Heart right ventricle (tissue), 16 donors: Measurements from ENCODE around the gene TARS1. TPM values are rescaled to one million over a fixed set of nuclear protein-coding genes. Genes with fewer than 3 reads are reported as not detected.
A peak's percentile ranks its signal among the peaks of the same experiment; 100 is the strongest.

ENCODE experiments used
- ATAC-seq, 8 donors: fragments of 200-7000 bp; cut with Tn5 transposase; one replicate each; pipeline ENCODE4 v1.9.1; 2020; ENCODE audit warnings: mild to moderate bottlenecking in 8 of 8, moderate library complexity in 8 of 8, moderate number of reproducible peaks in 1 of 8
- DNase-seq, 2 donors: peaks; one replicate each; pipeline ENCODE4 v3.0.0-alpha.2; 2020
- H3K27ac ChIP-seq, 10 donors: fragments of 200-600 bp; sonication (generic) in 2 of 10; one replicate each; pipeline versions ENCODE4 v1.5.0 to v1.8.0; 2020 to 2022; ENCODE audit warnings: mild to moderate bottlenecking in 3 of 10
- H3K27me3 ChIP-seq, 7 donors: fragments of 200-600 bp; one replicate each; pipeline ENCODE4 v1.8.0; 2021 to 2022; ENCODE audit warnings: mild to moderate bottlenecking in 2 of 7
- H3K36me3 ChIP-seq, 9 donors: fragments of 200-600 bp; sonication (generic) in 1 of 9; one replicate each; pipeline versions ENCODE4 v1.5.0 to v1.8.0; 2020 to 2022; ENCODE audit warnings: mild to moderate bottlenecking in 2 of 9
- H3K4me1 ChIP-seq, 9 donors: fragments of 200-600 bp; sonication (generic) in 1 of 9; one replicate each; pipeline versions ENCODE4 v1.5.0 to v1.8.0; 2020 to 2022; ENCODE audit warnings: mild to moderate bottlenecking in 4 of 9
- H3K4me3 ChIP-seq, 10 donors: fragments of 200-600 bp; sonication (generic) in 2 of 10; one replicate each; pipeline versions ENCODE4 v1.5.0 to v1.8.0; 2020 to 2022; ENCODE audit warnings: mild to moderate bottlenecking in 7 of 10, moderate library complexity in 2 of 10
- H3K9me3 ChIP-seq, 11 donors: fragments of 200-600 bp in 10 of 11; sonication (generic) in 2 of 11; one replicate each; pipeline versions ENCODE4 v1.5.0 to v1.8.0; 2013 to 2022; ENCODE audit warnings: mild to moderate bottlenecking in 2 of 11, control low read depth in 1 of 11, moderate library complexity in 1 of 11
- CTCF ChIP-seq, 9 donors: fragments of 200-600 bp; sonication (generic) in 2 of 9; IDR thresholded peaks; one replicate each; pipeline versions ENCODE4 v1.5.0 to v1.8.0; 2021 to 2022; ENCODE audit warnings: antibody characterized with exemption in 9 of 9, mild to moderate bottlenecking in 5 of 9, moderate library complexity in 1 of 9
- WGBS, 2 donors: extraction: QIAGEN DNeasy Blood & Tissue Kit; methylation state at CpG; one replicate each; pipeline ENCODE4 v1.1.7; 2013; ENCODE audit warnings: inconsistent platforms in 1 of 2; 5-methylcytosine and 5-hydroxymethylcytosine counted together
- intact Hi-C, 10 donors: fragments of 100-400 bp; cut with DNase I; formaldehyde crosslinking; loops; one replicate each; pipeline versions ENCODE4 v1.11.1 to v1.14.2; 2022
- polyA plus RNA-seq, 2 donors: library from polyadenylated mRNA; stranded (reverse); fragments of 200-250 nt; gene quantifications; one replicate each; pipeline ENCODE4 v1.2.3, GENCODE V29; 2013
- total RNA-seq, 10 donors: library from RNA; stranded (reverse); fragmentation: NEBNext Ultra II Directional in 3 of 10; extraction: Animal tissue kit (Norgen Biotek cat#: 25700) in 3 of 10; gene quantifications; one replicate each; pipeline versions ENCODE4 v1.2.1 to v1.2.4, GENCODE V29; 2021 to 2023
- donor health status: Arrhythmogenic right ventricular cardiomyopathy.
- donor health status: ischemic (EF 13 %, LVEDD 7.1; RV severe dilation, severe dysfunction).
- donor health status: healthy with polysubstance abuse.
- donor health status: DM: no; HTN: yes; CAD: no.
- donor health status: DM: no; HTN: no; CAD: no.
- donor health status: ischemic (EF 25% LVEDD 6.9; RV normal size, moderate dysfunction).
- donor health status: ischemic (EF 25% LVEDD 5.7; RV mildly dilated, moderate dysfunction).
- donor health status: healthy.
- donor health status: DM: yes; HTN: yes; CAD: no.
- donor health status: Ischemic cardiomyopathy.
- donor health status: ischemic (EF 35%, LVEDD 5.7; RV mildly dilated, moderate dysfunction).
- donor health status: nonischemic (EF 11% LVEDD 7.7; RV severe dilation, severe dysfunction).
- donor health status: DM: yes; HTN: yes; CAD: no.
- donor health status: PGD.
- donor health status: ischemic (EF 29% LVEDD 5.4; RV normal size, mild dysfunction).
- donor health status: nonischemic (EF 23%, LVEDD 6.1; RV moderate dilation, normal function).

The TARS1 gene
- total and polyA plus RNA-seq, 12 donors, result 59.3 to 97.8 (median 73.4) TPM

- H3K27me3 ChIP-seq, result no peaks in the 10 kb centered on the region
- peak overlapping the region in 4 of 10 donors; percentile 67 to 81 (median 74) for H3K4me3 ChIP-seq
- no peak for ATAC-seq
- H3K27ac ChIP-seq, result no peak overlapping the region
- H3K36me3 ChIP-seq, result no peaks in the 10 kb centered on the region
- no peak for TF ChIP-seq CTCF (IDR thresholded peaks at IDR 0.05)
- DNase-seq, result no peak
- H3K9me3 ChIP-seq, result no peaks in the 10 kb centered on the region
- H3K4me1 ChIP-seq, result peaks cover 0 to 39% (median 33%) of the 10 kb centered on the region in 9 donors
- 70 to 81% methylated on average over 6 of the region's 6 CpGs for WGBS, 2 donors
- intact Hi-C loops, result loop anchor here in 9 of 10 donors (2.0 to 10.0 kb wide), 7 partner anchors 493 to 536 kb away; partner anchors contain the start of gene RXFP3 (in 3 of the 9)
Observed at GRCh38 chr5:33438996-33439395, 1.8 kb upstream of the TARS1 start.

GRCh38 chr5:33439905-33440481 lies 772 bp upstream of the TARS1 start:
- H3K4me1 ChIP-seq, result peaks cover 0 to 48% (median 43%) of the 10 kb centered on the region in 9 donors
- H3K4me3 ChIP-seq, result peak overlapping the region; percentile 55 to 88 (median 75)
- no peak for TF ChIP-seq CTCF (IDR thresholded peaks at IDR 0.05)
- ATAC-seq, result no peak
- H3K36me3 ChIP-seq, result peaks cover 0 to 8% (median 0%) of the 10 kb centered on the region in 9 donors
- H3K27ac ChIP-seq, result peak overlapping the region; percentile 78 to 95 (median 92)
- no peaks in the 10 kb centered on the region for H3K27me3 ChIP-seq
- H3K9me3 ChIP-seq, result no peaks in the 10 kb centered on the region
- WGBS, 2 donors, result 1 to 7% methylated on average over 18 of the region's 18 CpGs
- DNase-seq, result no peak
- intact Hi-C loops, result loop anchor here in 9 of 10 donors (2.0 to 10.0 kb wide), 10 partner anchors 492 to 1495 kb away; partner anchors contain the start of genes RXFP3 (in 3 of the 9), AMACR (in 1 of the 9) and DNAJC21 (in 1 of the 9)

DNA sequence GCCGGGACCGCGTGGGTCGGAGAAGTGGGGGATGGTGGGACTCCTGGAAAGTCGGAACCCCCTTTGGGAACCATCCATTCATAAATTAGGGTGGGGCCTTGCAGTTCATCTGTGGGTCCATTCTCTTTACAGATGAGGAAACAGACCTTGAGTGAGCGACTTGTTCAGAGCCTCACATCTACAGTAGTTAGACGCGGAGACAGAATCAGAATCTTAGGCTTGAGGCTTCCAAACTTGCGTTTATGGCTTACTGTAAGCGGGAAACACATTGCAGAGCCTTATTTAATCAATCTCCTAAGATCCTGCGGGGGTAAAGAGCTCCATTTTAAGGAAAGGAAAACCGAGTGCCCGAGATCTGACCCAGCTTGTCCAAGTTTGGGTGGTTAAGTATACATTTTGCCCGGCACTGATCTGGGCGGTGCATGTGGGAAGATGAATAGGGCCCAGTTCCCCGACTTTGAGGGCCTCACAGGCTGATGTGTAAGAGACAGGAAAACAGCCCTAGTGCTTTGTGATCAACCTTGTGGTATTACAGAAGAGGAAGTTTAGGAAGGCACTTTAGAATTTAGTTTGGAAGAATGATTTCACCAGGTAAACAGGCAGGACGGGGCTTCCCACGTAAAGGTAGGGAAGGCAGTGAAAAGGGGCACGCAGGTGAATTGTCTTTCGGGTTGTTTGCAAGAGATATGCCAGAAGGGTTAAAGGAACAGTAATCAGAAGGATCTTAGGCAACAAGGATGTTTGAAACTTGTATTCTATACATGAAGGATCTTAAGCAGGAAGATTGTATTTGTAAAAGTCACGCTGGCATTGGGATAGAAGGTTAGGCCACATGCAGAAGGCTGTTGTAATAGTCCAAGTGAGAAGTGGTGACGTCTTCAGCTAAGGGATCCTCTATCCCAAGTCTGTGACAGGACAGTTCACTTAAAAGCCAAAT lies 744 bp downstream of the TARS1 start:
- Histone ChIP-seq H3K4me1 (peaks cover 0 to 59% (median 52%) of the 10 kb centered on the region in 9 donors), H3K4me3 (peak overlapping the region; percentile 55 to 88 (median 72)), H3K36me3 (peaks cover 0 to 24% (median 6%) of the 10 kb centered on the region in 9 donors), H3K27ac (peak overlapping the region; percentile 77 to 95 (median 93)), H3K9me3 (no peaks in the 10 kb centered on the region), H3K27me3 (no peaks in the 10 kb centered on the region)
- 2 to 3% methylated on average over 22 of the region's 22 CpGs for WGBS, 2 donors
- TF ChIP-seq CTCF (IDR thresholded peaks at IDR 0.05), result no peak
- no peak for DNase-seq
- intact Hi-C loops, result loop anchor here in 3 of 10 donors (5.0 to 10.0 kb wide), 3 partner anchors 566 to 1493 kb away; partner anchors contain the start of genes AMACR (in 1 of the 3) and DNAJC21 (in 1 of the 3)
- ATAC-seq, result peak in 2 of 8 donors; percentile 9 to 15

DNA sequence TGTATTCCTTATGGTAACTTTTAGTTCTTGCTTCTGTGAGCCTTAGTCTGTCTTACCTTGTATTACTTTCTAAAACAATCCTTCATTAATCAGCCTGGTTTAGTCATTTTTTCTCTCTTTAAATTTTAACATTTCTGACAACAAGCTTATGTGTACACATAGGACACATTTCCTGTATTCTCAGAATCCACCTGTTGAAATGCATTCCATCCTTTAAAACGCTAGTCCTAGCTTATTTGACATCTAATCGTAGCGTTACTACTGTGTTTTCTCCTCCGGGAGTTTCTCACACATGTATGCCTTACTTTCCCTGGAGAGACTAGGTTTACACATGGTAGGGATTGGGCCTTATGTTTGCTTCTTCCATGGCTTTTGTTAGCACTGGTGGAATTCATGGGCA lies 3.8 kb downstream of the TARS1 start:
- H3K36me3 ChIP-seq, result peaks cover 0 to 51% (median 12%) of the 10 kb centered on the region in 9 donors
- H3K9me3 ChIP-seq, result no peaks in the 10 kb centered on the region
- DNase-seq, result no peak
- ATAC-seq, result no peak
- no peak overlapping the region for H3K4me3 ChIP-seq
- TF ChIP-seq CTCF (IDR thresholded peaks at IDR 0.05), result no peak
- intact Hi-C loops, result loop anchor here in 3 of 10 donors (5.0 to 10.0 kb wide), 3 partner anchors 563 to 1490 kb away; partner anchors contain the start of genes AMACR (in 1 of the 3) and DNAJC21 (in 1 of the 3)
- peaks cover 0 to 67% (median 48%) of the 10 kb centered on the region in 9 donors for H3K4me1 ChIP-seq
- H3K27ac ChIP-seq, result no peak overlapping the region
- H3K27me3 ChIP-seq, result no peaks in the 10 kb centered on the region
- WGBS, 2 donors, result 78 to 84% methylated on average over 4 of the region's 4 CpGs
